Breast epithelium (tissue), 4 donors: ENCODE measurements around the gene ASTL. TPM values are rescaled to one million over a fixed set of nuclear protein-coding genes. Genes with fewer than 3 reads are reported as not detected.
A peak's percentile ranks its signal among the peaks of the same experiment; 100 is the strongest.

Source experiments
- DNase-seq, 2 donors: peaks; one replicate each; pipeline ENCODE4 v3.0.0-alpha.2; 2019; ENCODE audit warnings: low spot score in 2 of 2
- H3K27ac ChIP-seq, 2 donors: fragments of 200-600 bp; sonication (generic) in 1 of 2; one replicate each; pipeline ENCODE4 v1.5.1; 2016 to 2019; ENCODE audit warnings: mild to moderate bottlenecking in 1 of 2
- H3K27me3 ChIP-seq, 2 donors: fragments of 200-600 bp; sonication (generic) in 1 of 2; one replicate each; pipeline versions ENCODE4 v1.5.1 to v1.6.0; 2017 to 2019; ENCODE audit warnings: control low read depth in 1 of 2, mild to moderate bottlenecking in 1 of 2
- H3K36me3 ChIP-seq: fragments of 200-600 bp; one replicate; pipeline ENCODE4 v1.5.1; 2019
- H3K4me1 ChIP-seq, 2 donors: fragments of 200-600 bp; sonication (generic); one replicate each; pipeline ENCODE4 v1.5.1; 2016 to 2019; ENCODE audit warnings: control low read depth in 1 of 2
- H3K4me3 ChIP-seq, 3 donors: fragments of 200-600 bp; sonication (generic); 1 replicate in 2 of 3; 2 replicates in 1 of 3; pipeline ENCODE4 v1.5.1; 2016 to 2019; ENCODE audit warnings: mild to moderate bottlenecking in 3 of 3, moderate library complexity in 2 of 3
- H3K9me3 ChIP-seq, 2 donors: fragments of 200-600 bp; sonication (generic) in 1 of 2; one replicate each; pipeline ENCODE4 v1.5.1; 2016 to 2019; ENCODE audit warnings: control low read depth in 1 of 2
- POLR2A ChIP-seq: fragments of 450-650 bp; IDR thresholded peaks from one replicate; pipeline ENCODE4 v1.6.1; 2016; ENCODE audit warnings: antibody characterized with exemption, mild to moderate bottlenecking, moderate library complexity
- POLR2AphosphoS5 ChIP-seq, 3 donors: sonication (generic); formaldehyde crosslinking; IDR thresholded peaks; one replicate each; pipeline ENCODE4 v1.6.1; 2017; ENCODE audit warnings: antibody characterized with exemption in 3 of 3
- intact Hi-C: fragments of 100-400 bp; cut with DNase I; formaldehyde crosslinking; loops from one replicate; pipeline ENCODE4 v1.15.1; 2023; ENCODE audit warnings: low total_unique reads
- total RNA-seq, 3 donors: library from RNA; depleted of rRNA; stranded (reverse); fragments of >200 nt; gene quantifications; one replicate each; pipeline ENCODE4 v1.1.0, GENCODE V29; 2016
- TF ChIP-seq, protein P1 (sequence below), 3 donors: fragments of 450-650 bp; IDR thresholded peaks; one replicate each; pipeline ENCODE4 v1.5.1; 2016 to 2017; ENCODE audit warnings: antibody characterized with exemption in 3 of 3, mild to moderate bottlenecking in 3 of 3, moderate library complexity in 3 of 3

Gene ASTL
- total RNA-seq, 3 donors from 2014 or later, result 0.32 TPM; not detected in 2

DNA sequence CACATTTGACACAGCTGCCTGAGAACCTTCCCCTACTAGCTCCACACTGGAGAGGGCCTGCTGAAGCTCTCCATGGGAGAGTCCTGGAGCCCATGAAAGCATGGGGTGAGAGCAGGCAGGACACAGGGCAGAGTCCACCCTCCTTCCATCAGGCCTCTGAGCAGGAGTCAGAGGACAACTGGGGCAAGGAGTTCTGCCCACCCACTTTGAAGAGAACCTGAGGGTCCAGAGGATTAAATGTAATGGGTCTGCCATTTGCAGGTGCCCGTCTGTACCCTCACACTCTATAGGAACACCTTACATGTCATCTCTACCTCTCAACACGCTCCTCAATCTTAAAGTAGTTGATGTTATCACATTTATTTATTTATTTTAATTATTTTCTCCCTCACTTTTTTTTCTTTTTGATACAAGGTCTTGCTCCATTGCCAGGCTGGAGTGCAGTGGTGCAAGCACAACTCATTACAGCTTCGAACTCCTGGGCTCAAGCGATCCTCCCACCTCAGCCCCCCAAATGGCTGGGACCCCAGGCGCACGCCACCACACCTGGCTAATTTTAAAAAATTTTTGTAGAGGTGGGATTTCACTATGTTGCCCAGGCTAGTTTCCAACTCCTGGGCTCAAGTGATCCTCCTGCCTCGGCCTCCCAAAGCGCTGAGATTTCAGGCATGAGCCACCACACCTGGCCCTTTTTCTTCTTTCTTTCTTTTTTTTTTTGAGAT is 32.1 kb downstream of the ASTL start:
- H3K27me3 ChIP-seq, result no peaks in the 10 kb centered on the region
- intact Hi-C loops, result no loop called here
- no peaks in the 10 kb centered on the region for H3K4me1 ChIP-seq
- DNase-seq, result no peak
- no peak overlapping the region for H3K27ac ChIP-seq
- H3K4me3 ChIP-seq, result no peak overlapping the region
- H3K36me3 ChIP-seq, result no peaks in the 10 kb centered on the region
- TF ChIP-seq, protein P1, sequence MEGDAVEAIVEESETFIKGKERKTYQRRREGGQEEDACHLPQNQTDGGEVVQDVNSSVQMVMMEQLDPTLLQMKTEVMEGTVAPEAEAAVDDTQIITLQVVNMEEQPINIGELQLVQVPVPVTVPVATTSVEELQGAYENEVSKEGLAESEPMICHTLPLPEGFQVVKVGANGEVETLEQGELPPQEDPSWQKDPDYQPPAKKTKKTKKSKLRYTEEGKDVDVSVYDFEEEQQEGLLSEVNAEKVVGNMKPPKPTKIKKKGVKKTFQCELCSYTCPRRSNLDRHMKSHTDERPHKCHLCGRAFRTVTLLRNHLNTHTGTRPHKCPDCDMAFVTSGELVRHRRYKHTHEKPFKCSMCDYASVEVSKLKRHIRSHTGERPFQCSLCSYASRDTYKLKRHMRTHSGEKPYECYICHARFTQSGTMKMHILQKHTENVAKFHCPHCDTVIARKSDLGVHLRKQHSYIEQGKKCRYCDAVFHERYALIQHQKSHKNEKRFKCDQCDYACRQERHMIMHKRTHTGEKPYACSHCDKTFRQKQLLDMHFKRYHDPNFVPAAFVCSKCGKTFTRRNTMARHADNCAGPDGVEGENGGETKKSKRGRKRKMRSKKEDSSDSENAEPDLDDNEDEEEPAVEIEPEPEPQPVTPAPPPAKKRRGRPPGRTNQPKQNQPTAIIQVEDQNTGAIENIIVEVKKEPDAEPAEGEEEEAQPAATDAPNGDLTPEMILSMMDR (IDR thresholded peaks at IDR 0.05), result no peak
- no peak for TF ChIP-seq POLR2AphosphoS5 (IDR thresholded peaks at IDR 0.05)
- TF ChIP-seq POLR2A, result no peak
- peaks cover 10 to 14% of the 10 kb centered on the region in 2 donors for H3K9me3 ChIP-seq

DNA sequence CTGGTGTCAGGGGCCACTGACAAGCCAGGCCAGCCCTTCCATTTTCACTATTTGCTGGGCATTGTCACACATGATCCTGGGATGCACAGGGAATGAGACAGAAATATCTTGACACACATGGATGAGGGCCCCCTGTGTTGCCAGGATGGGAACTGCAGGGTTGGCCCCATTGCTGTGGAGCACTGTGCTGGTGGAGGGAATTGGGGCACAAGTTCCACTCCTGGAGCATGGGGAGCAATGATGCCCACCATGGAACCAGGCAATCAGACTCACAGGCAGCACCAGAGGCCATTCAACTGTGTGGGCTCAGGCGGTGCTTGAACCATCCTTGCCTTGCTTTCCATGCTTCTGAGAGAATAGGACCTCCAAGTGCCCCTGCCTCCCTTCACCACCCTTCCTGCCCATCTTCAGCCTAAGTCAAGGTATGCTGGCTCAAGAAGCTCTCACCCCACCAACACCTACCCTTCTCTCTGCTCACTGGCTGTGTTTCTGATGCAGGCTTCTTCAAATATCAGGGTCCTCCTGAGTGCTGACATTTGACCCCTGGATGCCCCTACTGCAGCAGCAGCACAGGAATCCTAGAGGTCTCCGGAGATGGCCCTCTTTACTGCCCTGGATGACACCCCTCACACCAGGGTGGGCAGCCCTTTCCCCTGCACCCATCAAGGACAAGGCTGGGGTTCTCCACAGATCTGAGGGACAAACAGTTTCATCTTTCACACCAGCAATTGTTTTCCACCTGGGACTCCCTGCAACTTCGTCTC is 33.0 kb downstream of the ASTL start:
- H3K27me3 ChIP-seq, result no peaks in the 10 kb centered on the region
- H3K36me3 ChIP-seq, result no peaks in the 10 kb centered on the region
- no peak for DNase-seq
- no peak overlapping the region for H3K4me3 ChIP-seq
- no peaks in the 10 kb centered on the region for H3K4me1 ChIP-seq
- H3K9me3 ChIP-seq, result peaks cover 10 to 14% of the 10 kb centered on the region in 2 donors
- no peak for TF ChIP-seq POLR2A
- no peak for TF ChIP-seq POLR2AphosphoS5 (IDR thresholded peaks at IDR 0.05)
- TF ChIP-seq, protein P1 (IDR thresholded peaks at IDR 0.05), result no peak
- no peak overlapping the region for H3K27ac ChIP-seq
- intact Hi-C loops, result no loop called here

DNA sequence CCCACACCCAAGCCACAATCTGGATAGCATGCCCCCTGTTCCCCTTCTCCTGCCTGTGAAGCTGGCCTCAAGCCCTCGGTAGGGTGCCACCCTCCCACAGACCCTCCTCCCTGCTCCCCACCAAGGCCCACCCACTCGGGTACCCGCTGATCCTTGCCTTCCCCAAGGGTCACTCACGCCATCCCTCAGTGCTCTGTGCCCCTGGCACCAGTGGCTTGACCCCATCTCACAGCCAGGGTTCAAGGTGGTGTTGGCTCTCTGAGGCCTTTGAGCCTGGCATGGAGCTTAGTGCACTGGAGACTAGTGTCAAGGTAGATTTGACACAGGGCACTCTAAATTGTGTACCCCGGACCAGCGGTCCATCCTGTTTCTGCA is 33.8 kb downstream of the ASTL start:
- DNase-seq, result peak in 1 of 2 donors; percentile 33
- H3K27ac ChIP-seq, result peak overlapping the region in 1 of 2 donors; percentile 7
- no peaks in the 10 kb centered on the region for H3K36me3 ChIP-seq
- intact Hi-C loops, result no loop called here
- H3K9me3 ChIP-seq, result peaks cover 10 to 14% of the 10 kb centered on the region in 2 donors
- no peaks in the 10 kb centered on the region for H3K27me3 ChIP-seq
- H3K4me3 ChIP-seq, result no peak overlapping the region
- TF ChIP-seq, protein P1 (IDR thresholded peaks at IDR 0.05), result no peak
- no peak for TF ChIP-seq POLR2A
- no peak for TF ChIP-seq POLR2AphosphoS5 (IDR thresholded peaks at IDR 0.05)
- no peaks in the 10 kb centered on the region for H3K4me1 ChIP-seq

DNA sequence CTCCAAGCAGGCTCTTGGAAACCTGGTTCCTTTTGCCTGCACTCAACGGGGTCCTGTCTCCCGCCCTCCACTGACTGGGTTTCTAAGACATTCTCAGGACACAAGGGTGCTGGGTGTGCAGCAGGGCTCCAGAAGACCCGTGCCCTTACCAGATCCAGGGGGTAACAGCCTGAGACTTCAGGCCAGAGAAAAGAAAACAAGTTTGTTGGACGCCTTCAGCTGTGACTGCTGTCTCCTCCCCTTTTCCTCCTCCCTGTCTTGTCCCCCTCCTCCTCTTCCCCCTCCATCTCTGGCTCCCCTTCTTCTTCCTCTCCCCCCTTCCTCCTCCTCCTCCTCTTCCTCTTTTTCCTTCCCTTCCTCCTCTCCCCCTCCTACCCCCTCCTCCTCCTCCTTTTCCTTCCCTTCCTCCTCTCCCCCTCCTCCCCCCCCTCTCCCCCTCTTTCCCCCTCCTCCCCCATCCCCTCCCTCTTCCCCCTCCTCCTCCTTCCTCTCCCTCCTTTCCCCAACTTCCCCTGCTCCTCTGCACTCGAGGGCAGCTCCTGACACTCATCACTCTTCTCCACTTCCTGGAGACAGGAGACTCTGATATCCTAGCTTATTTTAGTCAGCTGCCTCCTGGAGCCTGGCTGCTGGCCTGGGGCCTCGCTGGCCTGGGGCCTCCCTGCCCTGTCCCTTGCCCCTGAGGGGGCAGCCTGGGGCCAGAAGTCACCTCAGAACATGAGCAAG is 34.4 kb downstream of the ASTL start:
- H3K4me1 ChIP-seq, result no peaks in the 10 kb centered on the region
- DNase-seq, result peak in 1 of 2 donors; percentile 27
- no peak for TF ChIP-seq POLR2AphosphoS5 (IDR thresholded peaks at IDR 0.05)
- no peak for TF ChIP-seq POLR2A
- TF ChIP-seq, protein P1 (IDR thresholded peaks at IDR 0.05), result no peak
- no peaks in the 10 kb centered on the region for H3K27me3 ChIP-seq
- peaks cover 10 to 14% of the 10 kb centered on the region in 2 donors for H3K9me3 ChIP-seq
- H3K36me3 ChIP-seq, result no peaks in the 10 kb centered on the region
- peak overlapping the region in 1 of 2 donors; percentile 7 for H3K27ac ChIP-seq
- intact Hi-C loops, result no loop called here
- no peak overlapping the region for H3K4me3 ChIP-seq
